Fibroblast of lung (primary cell): ENCODE measurements around the gene TLR3.

ENCODE experiments used
- EZH2 ChIP-seq: IDR thresholded peaks from 2 replicates; pipeline ENCODE4 v1.5.1; 2012; ENCODE audit warnings: low read length, control low read depth, mild to moderate bottlenecking; ENCODE audit errors: missing control alignments
- TF ChIP-seq, protein P1 (sequence below), 2 donors: IDR thresholded peaks in 1 of 2; conservative IDR thresholded peaks in 1 of 2; 1 replicate in 1 of 2; 2 replicates in 1 of 2; pipeline ENCODE4 v1.5.1; 2011 to 2012; ENCODE audit warnings: low read length in 2 of 2, control low read depth in 1 of 2, inconsistent platforms in 1 of 2, low read depth in 1 of 2, mild to moderate bottlenecking in 1 of 2

- TF ChIP-seq, protein P1, sequence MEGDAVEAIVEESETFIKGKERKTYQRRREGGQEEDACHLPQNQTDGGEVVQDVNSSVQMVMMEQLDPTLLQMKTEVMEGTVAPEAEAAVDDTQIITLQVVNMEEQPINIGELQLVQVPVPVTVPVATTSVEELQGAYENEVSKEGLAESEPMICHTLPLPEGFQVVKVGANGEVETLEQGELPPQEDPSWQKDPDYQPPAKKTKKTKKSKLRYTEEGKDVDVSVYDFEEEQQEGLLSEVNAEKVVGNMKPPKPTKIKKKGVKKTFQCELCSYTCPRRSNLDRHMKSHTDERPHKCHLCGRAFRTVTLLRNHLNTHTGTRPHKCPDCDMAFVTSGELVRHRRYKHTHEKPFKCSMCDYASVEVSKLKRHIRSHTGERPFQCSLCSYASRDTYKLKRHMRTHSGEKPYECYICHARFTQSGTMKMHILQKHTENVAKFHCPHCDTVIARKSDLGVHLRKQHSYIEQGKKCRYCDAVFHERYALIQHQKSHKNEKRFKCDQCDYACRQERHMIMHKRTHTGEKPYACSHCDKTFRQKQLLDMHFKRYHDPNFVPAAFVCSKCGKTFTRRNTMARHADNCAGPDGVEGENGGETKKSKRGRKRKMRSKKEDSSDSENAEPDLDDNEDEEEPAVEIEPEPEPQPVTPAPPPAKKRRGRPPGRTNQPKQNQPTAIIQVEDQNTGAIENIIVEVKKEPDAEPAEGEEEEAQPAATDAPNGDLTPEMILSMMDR (conservative IDR thresholded peaks at IDR 0.05 in 1 of 2, IDR thresholded peaks at IDR 0.05 in 1 of 2; ENCODE audit: low read depth in 1 of 2, low read length in 2 of 2), result no peak
- no peak for TF ChIP-seq EZH2
Measured at GRCh38 chr4:186068581-186069348, at the start of gene TLR3.
